Neural progenitor cell (in vitro differentiated cells): ENCODE data around the gene SFSWAP.
"Not testable (repeated sequence)": the region's sequence is repeated elsewhere in the genome, so short reads cannot be mapped to it uniquely, and the experiment has no call there.

Source experiments
- EZH2 ChIP-seq: fragments of 200-600 bp; sonication (generic); IDR thresholded peaks from 2 replicates; pipeline ENCODE4 v1.6.1; 2017; ENCODE audit warnings: antibody characterized with exemption, mild to moderate bottlenecking, moderate library complexity
- EZH2phosphoT487 ChIP-seq: fragments of 200-600 bp; sonication (generic); IDR thresholded peaks from 2 replicates; pipeline ENCODE4 v1.6.1; 2017; ENCODE audit warnings: antibody characterized with exemption
- TF ChIP-seq, protein P1 (sequence below): fragments of 200-600 bp; sonication (generic); IDR thresholded peaks from 2 replicates; pipeline ENCODE4 v1.5.1; 2017; ENCODE audit warnings: antibody characterized with exemption, mild to moderate bottlenecking

DNA sequence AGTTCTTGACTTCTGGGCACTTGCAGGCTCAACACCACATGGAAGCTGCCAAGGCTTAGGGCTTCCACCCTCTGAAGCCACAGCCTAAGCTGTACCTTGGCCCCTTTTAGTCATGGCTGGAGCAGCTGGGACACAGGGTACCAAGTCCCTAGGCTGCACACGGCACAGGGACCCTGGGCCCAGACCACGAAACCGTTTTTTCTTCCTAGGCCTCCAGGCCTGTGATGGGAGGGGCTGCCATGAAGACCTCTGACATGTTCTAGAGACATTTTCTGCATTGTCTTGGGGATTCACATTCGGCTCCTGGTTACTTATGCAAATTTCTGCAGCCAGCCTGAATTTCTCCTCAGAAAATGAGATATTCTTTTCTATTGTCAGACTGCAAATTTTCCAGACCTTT is 33.0 kb downstream of the SFSWAP start:
- TF ChIP-seq, protein P1, sequence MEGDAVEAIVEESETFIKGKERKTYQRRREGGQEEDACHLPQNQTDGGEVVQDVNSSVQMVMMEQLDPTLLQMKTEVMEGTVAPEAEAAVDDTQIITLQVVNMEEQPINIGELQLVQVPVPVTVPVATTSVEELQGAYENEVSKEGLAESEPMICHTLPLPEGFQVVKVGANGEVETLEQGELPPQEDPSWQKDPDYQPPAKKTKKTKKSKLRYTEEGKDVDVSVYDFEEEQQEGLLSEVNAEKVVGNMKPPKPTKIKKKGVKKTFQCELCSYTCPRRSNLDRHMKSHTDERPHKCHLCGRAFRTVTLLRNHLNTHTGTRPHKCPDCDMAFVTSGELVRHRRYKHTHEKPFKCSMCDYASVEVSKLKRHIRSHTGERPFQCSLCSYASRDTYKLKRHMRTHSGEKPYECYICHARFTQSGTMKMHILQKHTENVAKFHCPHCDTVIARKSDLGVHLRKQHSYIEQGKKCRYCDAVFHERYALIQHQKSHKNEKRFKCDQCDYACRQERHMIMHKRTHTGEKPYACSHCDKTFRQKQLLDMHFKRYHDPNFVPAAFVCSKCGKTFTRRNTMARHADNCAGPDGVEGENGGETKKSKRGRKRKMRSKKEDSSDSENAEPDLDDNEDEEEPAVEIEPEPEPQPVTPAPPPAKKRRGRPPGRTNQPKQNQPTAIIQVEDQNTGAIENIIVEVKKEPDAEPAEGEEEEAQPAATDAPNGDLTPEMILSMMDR, result not testable (repeated sequence)
- not testable (repeated sequence) for TF ChIP-seq EZH2, EZH2phosphoT487
